Endothelial cell (in vitro differentiated cells): ENCODE data around the gene TMEM115. TPM values are rescaled to one million over a fixed set of nuclear protein-coding genes. Genes with fewer than 3 reads are reported as not detected.

Source experiments
- DNase-seq: peaks from one replicate; pipeline ENCODE4 v3.0.0; 2021; ENCODE audit warnings: low spot score
- H3K27ac Mint-ChIP-seq: one replicate; pipeline ENCODE4 v1.8.0; 2021; ENCODE audit warnings: mixed read lengths, inconsistent platforms; ENCODE audit not compliant: unreplicated experiment
- H3K27me3 Mint-ChIP-seq: one replicate; pipeline ENCODE4 v1.8.0; 2021; ENCODE audit warnings: mild to moderate bottlenecking, moderate library complexity, mixed read lengths, inconsistent platforms; ENCODE audit not compliant: unreplicated experiment
- H3K36me3 Mint-ChIP-seq: one replicate; pipeline ENCODE4 v1.8.0; 2021; ENCODE audit warnings: mild to moderate bottlenecking, low read depth, mixed read lengths, inconsistent platforms; ENCODE audit not compliant: unreplicated experiment
- H3K4me1 Mint-ChIP-seq: one replicate; pipeline ENCODE4 v1.8.0; 2021; ENCODE audit warnings: mild to moderate bottlenecking, mixed read lengths, inconsistent platforms; ENCODE audit not compliant: unreplicated experiment
- H3K4me3 Mint-ChIP-seq: one replicate; pipeline ENCODE4 v1.8.0; 2021; ENCODE audit warnings: mild to moderate bottlenecking, mixed read lengths, inconsistent platforms; ENCODE audit not compliant: unreplicated experiment
- H3K9me3 Mint-ChIP-seq: one replicate; pipeline ENCODE4 v1.8.0; 2021; ENCODE audit warnings: mixed read lengths, inconsistent platforms; ENCODE audit not compliant: unreplicated experiment
- CTCF ChIP-seq: fragments of 200-600 bp; sonication (generic); IDR thresholded peaks from one replicate; pipeline ENCODE4 v1.5.0; 2021; ENCODE audit warnings: antibody characterized with exemption; ENCODE audit not compliant: unreplicated experiment
- total RNA-seq: library from RNA; stranded (reverse); fragmentation: NEBNext Ultra II Directional; extraction: Animal tissue kit (Norgen Biotek cat#: 25700); gene quantifications from one replicate; pipeline ENCODE4 v1.2.1, GENCODE V29; 2021; ENCODE audit not compliant: unreplicated experiment

TMEM115 gene
- total RNA-seq, 1 donor from 2014 or later, result 44.9 TPM

GRCh38 chr3:50325497-50326181, 33.7 kb downstream of the TMEM115 start:
- Mint-ChIP-seq H3K27me3 (peaks cover 7% of the 10 kb centered on the region), H3K36me3 (peaks cover 13% of the 10 kb centered on the region), H3K27ac (peak overlapping the region; percentile 70), H3K4me1 (peaks cover 32% of the 10 kb centered on the region), H3K4me3 (no peak overlapping the region), H3K9me3 (no peaks in the 10 kb centered on the region)
- no peak for DNase-seq
- no peak for TF ChIP-seq CTCF

- H3K27ac Mint-ChIP-seq, result peak overlapping the region; percentile 97
Observed at GRCh38 chr3:50325113-50325480, 34.2 kb downstream of the TMEM115 start.

GRCh38 chr3:50324351-50325112, 34.8 kb downstream of the TMEM115 start:
- Mint-ChIP-seq H3K9me3 (no peaks in the 10 kb centered on the region), H3K4me3 (peak overlapping the region; percentile 92), H3K36me3 (peaks cover 17% of the 10 kb centered on the region), H3K4me1 (peaks cover 43% of the 10 kb centered on the region), H3K27me3 (peaks cover 18% of the 10 kb centered on the region), H3K27ac (peak overlapping the region; percentile 97)
- peak; percentile 86 for TF ChIP-seq CTCF
- DNase-seq, result peak; percentile 90

More at GRCh38 chr3:50325113-50325480, 34.2 kb downstream of the TMEM115 start:
- Mint-ChIP-seq H3K36me3 (peaks cover 12% of the 10 kb centered on the region), H3K4me3 (peak overlapping the region; percentile 10), H3K4me1 (peaks cover 37% of the 10 kb centered on the region), H3K9me3 (no peaks in the 10 kb centered on the region), H3K27me3 (peaks cover 12% of the 10 kb centered on the region)
- no peak for TF ChIP-seq CTCF
- no peak for DNase-seq

GRCh38 chr3:50323614-50324199, 35.6 kb downstream of the TMEM115 start:
- Mint-ChIP-seq H3K9me3 (no peaks in the 10 kb centered on the region), H3K27ac (peak overlapping the region; percentile 97), H3K27me3 (peaks cover 24% of the 10 kb centered on the region), H3K36me3 (peaks cover 25% of the 10 kb centered on the region), H3K4me3 (peak overlapping the region; percentile 92), H3K4me1 (peaks cover 51% of the 10 kb centered on the region)
- peak; percentile 70 for DNase-seq
- no peak for TF ChIP-seq CTCF
